Measurements from ENCODE around the gene MAT2B. TPM values are rescaled to one million over a fixed set of nuclear protein-coding genes. Genes with fewer than 3 reads are reported as not detected.

The MAT2B gene
- total RNA-seq, 1 experiment from 2014 or later: 48.4 TPM

DNA sequence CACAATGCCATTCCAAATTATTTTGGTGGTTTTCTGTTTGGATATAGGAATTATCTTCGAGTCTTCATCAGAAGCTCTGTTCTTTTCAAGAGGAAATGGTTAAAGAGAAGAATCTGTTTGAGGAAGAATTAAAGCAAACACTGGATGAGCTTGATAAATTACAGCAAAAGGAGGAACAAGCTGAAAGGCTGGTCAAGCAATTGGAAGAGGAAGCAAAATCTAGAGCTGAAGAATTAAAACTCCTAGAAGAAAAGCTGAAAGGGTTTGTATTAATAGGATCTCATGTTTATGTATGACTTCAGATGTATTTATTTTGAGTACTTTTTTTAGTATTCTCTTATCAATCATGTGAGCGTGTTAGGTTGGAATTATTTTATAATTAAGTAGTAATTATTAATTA lies 30.0 kb upstream of the MAT2B start:
- H2AFZ ChIP-seq (ENCODE audit: low read length): no peak overlapping the region
- H3K9ac ChIP-seq (ENCODE audit: extremely low read depth, insufficient read length, low read length): no peak overlapping the region
- no peak overlapping the region for H2BK20ac ChIP-seq (ENCODE audit: low read depth, low read length, poor library complexity, severe bottlenecking)
- no peaks in the 10 kb centered on the region for H3K27me3 Mint-ChIP-seq (ENCODE audit: low read depth)
- H3K9me3 ChIP-seq (ENCODE audit: control insufficient read depth, low read depth, low read length): no peaks in the 10 kb centered on the region
- no peak overlapping the region for H3K14ac ChIP-seq (ENCODE audit: insufficient read depth, low read length)
- no peaks in the 10 kb centered on the region for H3K79me2 ChIP-seq (ENCODE audit: insufficient read depth, low read length)
- no peaks in the 10 kb centered on the region for H4K20me1 ChIP-seq (ENCODE audit: control insufficient read depth, insufficient read depth, insufficient read length)
- H4K91ac ChIP-seq (ENCODE audit: insufficient read length, low read depth, low read length): no peak overlapping the region
- no peak overlapping the region for H3K18ac ChIP-seq (ENCODE audit: insufficient read length, low read depth, low read length)
- H3K23ac ChIP-seq (ENCODE audit: insufficient read length, low read depth, low read length): no peak overlapping the region
- H2BK120ac ChIP-seq (ENCODE audit: low read depth, low read length, poor library complexity, severe bottlenecking): no peak overlapping the region
- H3K27me3 ChIP-seq (ENCODE audit: insufficient read depth, low read length): no peaks in the 10 kb centered on the region
- no peak overlapping the region for H2BK15ac ChIP-seq (ENCODE audit: low read depth, low read length)
- H3K23me2 ChIP-seq (ENCODE audit: insufficient read length, low read depth, low read length, poor library complexity, severe bottlenecking): no peaks in the 10 kb centered on the region
- WGBS (ENCODE audit: extremely low coverage, insufficient read length, low lambda C conversion rate): 100% methylated on average over 1 of the region's 2 CpGs
- H3K4me1 Mint-ChIP-seq: no peaks in the 10 kb centered on the region
- H3K27ac Mint-ChIP-seq: no peak overlapping the region
- no peak overlapping the region for H3K4ac ChIP-seq (ENCODE audit: low read depth, low read length)
- no peak for DNase-seq
- H3K9me3 Mint-ChIP-seq: no peaks in the 10 kb centered on the region
- TF ChIP-seq, protein P1, sequence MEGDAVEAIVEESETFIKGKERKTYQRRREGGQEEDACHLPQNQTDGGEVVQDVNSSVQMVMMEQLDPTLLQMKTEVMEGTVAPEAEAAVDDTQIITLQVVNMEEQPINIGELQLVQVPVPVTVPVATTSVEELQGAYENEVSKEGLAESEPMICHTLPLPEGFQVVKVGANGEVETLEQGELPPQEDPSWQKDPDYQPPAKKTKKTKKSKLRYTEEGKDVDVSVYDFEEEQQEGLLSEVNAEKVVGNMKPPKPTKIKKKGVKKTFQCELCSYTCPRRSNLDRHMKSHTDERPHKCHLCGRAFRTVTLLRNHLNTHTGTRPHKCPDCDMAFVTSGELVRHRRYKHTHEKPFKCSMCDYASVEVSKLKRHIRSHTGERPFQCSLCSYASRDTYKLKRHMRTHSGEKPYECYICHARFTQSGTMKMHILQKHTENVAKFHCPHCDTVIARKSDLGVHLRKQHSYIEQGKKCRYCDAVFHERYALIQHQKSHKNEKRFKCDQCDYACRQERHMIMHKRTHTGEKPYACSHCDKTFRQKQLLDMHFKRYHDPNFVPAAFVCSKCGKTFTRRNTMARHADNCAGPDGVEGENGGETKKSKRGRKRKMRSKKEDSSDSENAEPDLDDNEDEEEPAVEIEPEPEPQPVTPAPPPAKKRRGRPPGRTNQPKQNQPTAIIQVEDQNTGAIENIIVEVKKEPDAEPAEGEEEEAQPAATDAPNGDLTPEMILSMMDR (conservative IDR thresholded peaks at IDR 0.05): no peak
- H3K79me1 ChIP-seq (ENCODE audit: insufficient read depth, low read depth, low read length, poor library complexity, severe bottlenecking): no peaks in the 10 kb centered on the region
- H2BK12ac ChIP-seq (ENCODE audit: insufficient read length, low read depth, low read length): no peak overlapping the region
- no peak overlapping the region for H4K5ac ChIP-seq (ENCODE audit: insufficient read length, low read depth, low read length)
- no peak overlapping the region for H3K4me3 Mint-ChIP-seq
- no peak overlapping the region for H3T11ph ChIP-seq (ENCODE audit: low read length)
- no peak overlapping the region for H3K56ac ChIP-seq (ENCODE audit: insufficient read length, low read depth, low read length)
- peaks cover 42 to 95% (median 84%) of the 10 kb centered on the region in 3 experiments; a peak in 6 of 7 replicates for H3K36me3 Mint-ChIP-seq (ENCODE audit: insufficient read depth in 1 of 3, low read depth in 3 of 3)
- H3K4me2 ChIP-seq (ENCODE audit: insufficient read depth, insufficient read length, low read length): no peak overlapping the region
- no peak overlapping the region for H2AK5ac ChIP-seq (ENCODE audit: insufficient read length, low read length)
- no peaks in the 10 kb centered on the region for H3K4me1 ChIP-seq (ENCODE audit: insufficient read depth, low read length)
- H3K27ac ChIP-seq (ENCODE audit: insufficient read length, low read depth, low read length): no peak overlapping the region
- H4K8ac ChIP-seq (replicated peaks; ENCODE audit: insufficient read length, low read depth, low read length): no peak overlapping the region
- H2BK5ac ChIP-seq (ENCODE audit: insufficient read length, low read length): no peak overlapping the region

Measured in H9 (cell line).